ENCODE data around the gene METAP1D.

DNA sequence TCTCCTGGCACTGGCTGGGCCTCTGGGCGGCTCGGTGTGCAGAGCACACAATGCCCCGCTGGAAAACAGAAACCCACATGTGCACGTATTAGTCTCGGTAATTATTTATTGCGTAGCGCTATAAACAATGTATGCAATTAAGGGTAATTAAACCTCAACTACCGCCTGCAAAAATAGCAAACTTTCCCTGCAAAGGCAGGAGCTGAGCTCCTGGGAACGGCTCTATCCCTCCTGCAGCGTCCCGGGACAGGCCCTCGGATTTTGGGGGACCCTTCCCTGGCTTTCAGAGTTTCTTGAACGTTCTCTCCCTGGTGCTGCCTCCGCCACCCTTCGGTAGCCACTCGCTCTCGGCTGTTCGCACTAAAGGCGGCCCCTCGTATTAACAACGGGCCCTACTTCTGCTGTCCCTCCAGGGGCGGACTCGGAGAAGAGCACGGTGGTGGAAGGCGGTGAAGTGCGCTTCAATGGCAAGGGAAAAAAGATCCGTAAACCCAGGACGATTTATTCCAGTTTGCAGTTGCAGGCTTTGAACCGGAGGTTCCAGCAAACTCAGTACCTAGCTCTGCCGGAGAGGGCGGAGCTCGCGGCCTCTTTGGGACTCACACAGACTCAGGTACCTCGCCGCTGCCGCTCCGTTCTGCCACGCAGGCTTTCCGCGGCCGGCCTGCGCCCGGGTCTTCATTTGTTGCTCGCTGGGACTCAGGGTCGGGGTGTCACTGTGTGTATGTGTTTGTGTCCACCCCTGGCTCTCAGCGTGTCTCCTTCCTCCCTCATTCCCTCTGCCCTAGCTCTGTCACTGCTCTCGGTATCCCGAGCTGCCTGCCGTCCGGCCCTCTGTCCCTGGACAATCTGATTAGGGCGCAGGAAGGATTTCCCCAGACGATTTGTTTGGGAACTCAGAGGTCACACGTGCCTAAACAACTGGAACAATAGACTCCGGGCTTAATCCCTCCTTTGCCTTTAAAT is 86.8 kb downstream of the METAP1D start:
- TF ChIP-seq, protein P1, sequence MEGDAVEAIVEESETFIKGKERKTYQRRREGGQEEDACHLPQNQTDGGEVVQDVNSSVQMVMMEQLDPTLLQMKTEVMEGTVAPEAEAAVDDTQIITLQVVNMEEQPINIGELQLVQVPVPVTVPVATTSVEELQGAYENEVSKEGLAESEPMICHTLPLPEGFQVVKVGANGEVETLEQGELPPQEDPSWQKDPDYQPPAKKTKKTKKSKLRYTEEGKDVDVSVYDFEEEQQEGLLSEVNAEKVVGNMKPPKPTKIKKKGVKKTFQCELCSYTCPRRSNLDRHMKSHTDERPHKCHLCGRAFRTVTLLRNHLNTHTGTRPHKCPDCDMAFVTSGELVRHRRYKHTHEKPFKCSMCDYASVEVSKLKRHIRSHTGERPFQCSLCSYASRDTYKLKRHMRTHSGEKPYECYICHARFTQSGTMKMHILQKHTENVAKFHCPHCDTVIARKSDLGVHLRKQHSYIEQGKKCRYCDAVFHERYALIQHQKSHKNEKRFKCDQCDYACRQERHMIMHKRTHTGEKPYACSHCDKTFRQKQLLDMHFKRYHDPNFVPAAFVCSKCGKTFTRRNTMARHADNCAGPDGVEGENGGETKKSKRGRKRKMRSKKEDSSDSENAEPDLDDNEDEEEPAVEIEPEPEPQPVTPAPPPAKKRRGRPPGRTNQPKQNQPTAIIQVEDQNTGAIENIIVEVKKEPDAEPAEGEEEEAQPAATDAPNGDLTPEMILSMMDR (IDR thresholded peaks at IDR 0.05): peak in 4 of 5 experiments; percentile 20 to 33 (median 28)
- TF ChIP-seq POLR2AphosphoS5 (IDR thresholded peaks at IDR 0.05): no peak
- no peak for TF ChIP-seq POLR2A (IDR thresholded peaks at IDR 0.05)
